Astrocyte (in vitro differentiated cells and primary cell): ENCODE results near the gene ZNF605.

ENCODE experiments used
- EZH2 ChIP-seq: IDR thresholded peaks from 2 replicates; pipeline ENCODE4 v1.6.1; 2012; ENCODE audit warnings: mild to moderate bottlenecking, low read length, inconsistent platforms; ENCODE audit not compliant: insufficient read depth
- TF ChIP-seq, protein P1 (sequence below): IDR thresholded peaks from 2 replicates; pipeline ENCODE4 v1.5.1; 2011; ENCODE audit warnings: low read depth, mild to moderate bottlenecking, inconsistent platforms, low read length, moderate library complexity; ENCODE audit not compliant: insufficient read depth

DNA sequence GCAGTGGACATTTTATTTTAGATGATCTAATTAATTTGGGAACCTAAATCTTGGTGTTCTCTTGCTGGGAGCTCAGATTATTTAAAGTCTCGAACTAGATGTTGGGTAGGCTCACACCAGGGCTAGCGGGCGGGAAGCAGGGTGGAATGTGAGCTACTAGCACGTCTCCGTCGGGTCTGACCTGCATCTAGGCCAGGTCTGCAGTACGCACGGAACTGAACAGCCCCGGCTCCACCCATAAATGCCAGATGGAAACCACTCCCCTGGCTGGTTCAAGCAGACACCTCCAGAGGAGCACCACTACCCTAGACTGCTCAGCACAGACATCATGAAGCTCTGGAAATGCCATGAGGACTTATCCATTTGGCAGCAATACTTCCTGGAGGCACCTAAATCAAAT lies 10.3 kb downstream of the ZNF605 start:
- TF ChIP-seq, protein P1, sequence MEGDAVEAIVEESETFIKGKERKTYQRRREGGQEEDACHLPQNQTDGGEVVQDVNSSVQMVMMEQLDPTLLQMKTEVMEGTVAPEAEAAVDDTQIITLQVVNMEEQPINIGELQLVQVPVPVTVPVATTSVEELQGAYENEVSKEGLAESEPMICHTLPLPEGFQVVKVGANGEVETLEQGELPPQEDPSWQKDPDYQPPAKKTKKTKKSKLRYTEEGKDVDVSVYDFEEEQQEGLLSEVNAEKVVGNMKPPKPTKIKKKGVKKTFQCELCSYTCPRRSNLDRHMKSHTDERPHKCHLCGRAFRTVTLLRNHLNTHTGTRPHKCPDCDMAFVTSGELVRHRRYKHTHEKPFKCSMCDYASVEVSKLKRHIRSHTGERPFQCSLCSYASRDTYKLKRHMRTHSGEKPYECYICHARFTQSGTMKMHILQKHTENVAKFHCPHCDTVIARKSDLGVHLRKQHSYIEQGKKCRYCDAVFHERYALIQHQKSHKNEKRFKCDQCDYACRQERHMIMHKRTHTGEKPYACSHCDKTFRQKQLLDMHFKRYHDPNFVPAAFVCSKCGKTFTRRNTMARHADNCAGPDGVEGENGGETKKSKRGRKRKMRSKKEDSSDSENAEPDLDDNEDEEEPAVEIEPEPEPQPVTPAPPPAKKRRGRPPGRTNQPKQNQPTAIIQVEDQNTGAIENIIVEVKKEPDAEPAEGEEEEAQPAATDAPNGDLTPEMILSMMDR, result no peak
- TF ChIP-seq EZH2, result no peak
